ENCODE data around the gene RAB33B.
"Not testable (repeated sequence)": the region's sequence is repeated elsewhere in the genome, so short reads cannot be mapped to it uniquely, and the experiment has no call there.

RAB33B gene

DNA sequence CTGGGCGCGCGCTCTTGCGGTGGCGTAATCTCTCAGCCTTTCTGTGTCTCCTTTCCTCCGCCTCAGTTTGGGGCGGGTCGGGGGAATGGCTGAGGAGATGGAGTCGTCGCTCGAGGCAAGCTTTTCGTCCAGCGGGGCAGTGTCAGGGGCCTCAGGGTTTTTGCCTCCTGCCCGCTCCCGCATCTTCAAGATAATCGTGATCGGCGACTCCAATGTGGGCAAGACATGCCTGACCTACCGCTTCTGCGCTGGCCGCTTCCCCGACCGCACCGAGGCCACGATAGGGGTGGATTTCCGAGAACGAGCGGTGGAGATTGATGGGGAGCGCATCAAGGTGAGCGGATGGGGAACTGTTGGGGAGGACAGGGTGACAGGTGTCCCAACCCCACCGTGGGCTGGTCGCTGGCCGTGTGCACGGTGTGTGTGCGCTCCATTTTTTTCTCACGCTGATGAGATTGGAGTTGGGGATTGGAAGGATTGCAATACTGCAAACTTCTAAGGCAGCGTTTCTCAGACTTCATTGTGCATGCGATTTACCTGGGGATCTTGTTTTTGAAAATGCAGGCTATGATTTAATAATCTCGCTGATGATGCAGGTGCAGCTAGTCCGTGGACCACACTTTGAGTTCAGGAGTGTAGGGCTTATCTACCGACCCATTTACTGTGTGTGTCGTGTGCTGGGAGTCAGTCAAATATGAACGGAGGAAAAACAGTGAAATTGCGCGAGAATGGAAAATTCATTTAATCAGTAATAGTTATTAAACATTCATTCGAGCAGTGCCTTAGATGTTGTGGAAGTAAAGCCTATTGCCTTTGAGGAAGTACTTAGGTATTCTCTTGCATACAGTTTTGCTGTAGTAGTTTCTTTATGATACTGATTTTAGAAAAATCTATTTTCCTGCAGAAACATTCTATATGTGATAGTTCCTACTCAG lies at the start of gene RAB33B:
TSS of gene RAB33B (plus strand) at position 11 of the 935 bp plus-strand sequence. CDS start at position 86, 75 bp downstream.
- DNase-seq (ENCODE audit: low read depth) = no peak

GRCh38 chr4:139410312-139410711 lies 43.6 kb upstream of the RAB33B start:
- DNase-seq (ENCODE audit: low read depth) = no peak

DNA sequence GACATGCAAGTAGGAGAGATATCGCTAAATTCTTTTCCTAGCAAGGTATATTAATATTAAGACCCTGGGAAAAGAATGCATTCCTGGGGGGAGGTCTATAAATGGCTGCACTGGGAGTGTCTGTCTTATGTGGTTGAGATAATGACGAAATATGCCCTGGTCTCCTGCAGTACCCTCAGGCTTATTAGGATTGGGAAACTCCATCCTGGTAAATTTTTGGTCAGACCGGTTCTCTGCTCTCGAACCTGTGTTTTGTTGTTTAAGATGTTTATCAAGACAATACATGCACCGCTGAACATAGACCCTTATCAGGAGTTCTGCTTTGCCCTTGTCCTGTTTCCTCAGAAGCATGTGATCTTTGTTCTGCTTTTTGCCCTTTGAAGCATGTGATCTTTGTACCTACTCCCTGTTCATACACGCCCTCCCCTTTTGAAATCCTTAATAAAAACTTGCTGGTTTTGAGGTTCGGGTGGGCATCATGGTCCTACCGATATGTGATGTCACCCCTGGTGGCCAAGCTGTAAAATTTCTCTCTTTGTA lies 39.2 kb upstream of the RAB33B start:
- not testable (repeated sequence) for DNase-seq (ENCODE audit: low read depth)

GRCh38 chr4:139416073-139416673 lies 37.7 kb upstream of the RAB33B start:
- DNase-seq (ENCODE audit: low read depth) = no peak

GRCh38 chr4:139419388-139419914 lies 34.5 kb upstream of the RAB33B start:
- DNase-seq (ENCODE audit: low read depth) = no peak

DNA sequence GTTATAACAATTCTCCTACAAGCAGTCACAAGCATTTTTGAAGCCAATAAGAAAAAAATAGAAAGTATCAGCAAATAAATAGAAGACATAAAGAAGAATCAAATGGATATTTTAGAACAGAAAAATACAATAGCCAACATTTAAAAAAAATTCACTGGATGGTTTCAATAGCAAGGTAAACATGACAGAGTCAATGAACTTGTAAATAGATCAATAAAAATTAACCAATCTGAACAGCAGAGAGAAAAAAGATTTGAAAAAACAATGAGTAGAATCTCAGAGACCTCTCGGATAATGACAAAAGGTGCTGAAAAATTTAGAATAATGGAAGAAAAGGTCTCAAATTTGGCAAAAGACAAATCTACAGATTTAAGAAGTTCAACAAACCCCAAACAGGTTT lies 33.3 kb upstream of the RAB33B start:
- no peak for DNase-seq (ENCODE audit: low read depth)

DNA sequence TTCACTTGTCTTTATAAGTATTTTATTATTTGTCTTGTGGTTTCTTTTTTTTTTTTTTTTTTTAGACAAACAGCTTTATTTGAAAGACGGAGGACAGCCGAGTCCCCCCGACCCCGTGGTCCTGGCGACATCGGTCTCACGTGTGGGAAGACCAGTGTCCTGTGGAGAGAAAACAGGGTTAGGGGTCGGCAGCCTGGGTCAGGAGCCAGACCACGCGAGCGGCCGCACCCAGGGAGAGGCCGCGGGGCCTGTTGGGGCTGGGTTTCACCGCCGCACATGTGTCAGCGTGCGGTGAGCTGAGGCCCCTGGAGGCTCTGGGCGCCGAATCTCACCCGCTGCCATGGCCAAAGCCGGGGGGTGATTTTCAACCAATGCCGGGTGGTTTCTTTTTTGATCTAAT lies 17.8 kb upstream of the RAB33B start:
- no peak for DNase-seq (ENCODE audit: low read depth)

DNA sequence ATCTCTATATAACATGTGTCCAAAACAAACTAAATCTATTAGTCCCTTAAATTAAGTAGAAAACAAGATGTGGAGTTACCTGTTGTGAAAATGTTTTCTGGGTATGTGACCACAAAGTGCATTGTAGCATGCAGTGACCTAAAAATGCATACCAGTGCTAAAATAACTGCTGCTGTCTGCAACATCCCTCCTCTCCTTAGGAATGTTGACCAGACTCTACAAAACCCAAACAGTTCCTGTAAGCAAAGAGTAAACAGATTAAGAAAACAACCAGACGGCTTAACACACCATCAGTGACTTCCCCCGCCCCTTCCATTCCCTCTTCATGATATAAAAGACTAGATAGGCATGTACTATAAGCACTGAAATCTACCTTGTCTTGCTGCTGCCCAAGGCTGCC lies 15.8 kb upstream of the RAB33B start:
- no peak for DNase-seq (ENCODE audit: low read depth)

- no peak for DNase-seq (ENCODE audit: low read depth)
Observed at GRCh38 chr4:139441029-139441428, 12.9 kb upstream of the RAB33B start.

GRCh38 chr4:139443661-139444060 lies 10.3 kb upstream of the RAB33B start:
- no peak for DNase-seq (ENCODE audit: low read depth)

GRCh38 chr4:139444881-139445280 lies 9.0 kb upstream of the RAB33B start:
- not testable (repeated sequence) for DNase-seq (ENCODE audit: low read depth)

GRCh38 chr4:139447078-139447477 lies 6.8 kb upstream of the RAB33B start:
- not testable (repeated sequence) for DNase-seq (ENCODE audit: low read depth)

DNA sequence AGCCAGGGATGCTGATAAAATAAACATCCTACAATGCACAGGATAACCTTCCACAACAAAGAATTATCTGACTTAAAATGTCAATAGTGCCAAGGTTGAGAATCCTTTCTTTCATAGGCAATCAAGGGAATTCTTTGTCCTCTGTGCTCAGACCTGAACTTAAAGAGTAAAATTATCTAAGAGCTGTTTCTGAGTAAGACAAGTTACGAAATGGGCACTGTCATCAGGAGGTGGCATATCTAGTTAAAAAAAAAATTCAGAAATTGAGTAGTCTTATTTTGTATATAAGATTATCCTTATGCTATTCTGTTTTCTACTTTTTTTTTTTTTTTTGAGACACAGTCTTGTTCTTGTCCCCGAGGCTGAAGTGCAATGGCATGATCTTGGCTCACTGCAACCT lies 3.3 kb upstream of the RAB33B start:
- no peak for DNase-seq (ENCODE audit: low read depth)

DNA sequence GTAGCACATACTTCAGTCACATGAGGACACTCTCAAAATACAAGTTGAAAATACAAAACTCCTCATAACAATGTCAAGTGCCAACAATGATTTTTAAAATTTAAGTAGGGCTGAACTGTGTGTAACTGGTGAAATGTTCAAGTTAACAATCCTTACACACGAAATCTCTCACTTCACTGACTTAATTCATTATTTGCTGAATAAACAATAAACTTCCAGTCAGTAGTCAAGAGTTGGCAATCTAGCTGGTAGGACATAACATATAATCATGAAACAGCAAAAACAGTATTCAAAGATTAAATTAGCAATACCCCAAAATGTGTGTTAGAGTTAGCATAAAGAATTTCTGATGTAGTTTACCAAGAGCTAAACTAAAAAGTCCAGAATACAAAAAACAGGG lies 1.9 kb upstream of the RAB33B start:
- DNase-seq (ENCODE audit: low read depth) = no peak

DNA sequence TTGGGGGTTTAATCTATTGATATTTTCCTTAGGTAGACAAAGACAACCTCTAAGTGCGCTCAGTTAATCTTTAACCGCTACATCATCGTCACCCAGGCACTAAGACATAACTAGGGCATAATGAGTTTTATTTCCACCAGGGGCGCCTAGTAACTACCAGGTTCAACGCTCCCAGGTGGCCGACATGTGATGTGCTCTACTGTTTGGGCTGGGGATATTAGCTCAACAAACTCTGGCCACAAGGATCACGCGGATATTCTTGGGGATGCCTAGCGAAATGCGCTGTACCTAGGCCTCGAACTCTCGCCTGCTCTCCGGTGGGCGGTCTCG lies 915 bp upstream of the RAB33B start:
- peak; percentile 61 for DNase-seq (ENCODE audit: low read depth)

- DNase-seq (ENCODE audit: low read depth) = peak; percentile 96
Observed at GRCh38 chr4:139453371-139454110, 380 bp upstream of the RAB33B start.

DNA sequence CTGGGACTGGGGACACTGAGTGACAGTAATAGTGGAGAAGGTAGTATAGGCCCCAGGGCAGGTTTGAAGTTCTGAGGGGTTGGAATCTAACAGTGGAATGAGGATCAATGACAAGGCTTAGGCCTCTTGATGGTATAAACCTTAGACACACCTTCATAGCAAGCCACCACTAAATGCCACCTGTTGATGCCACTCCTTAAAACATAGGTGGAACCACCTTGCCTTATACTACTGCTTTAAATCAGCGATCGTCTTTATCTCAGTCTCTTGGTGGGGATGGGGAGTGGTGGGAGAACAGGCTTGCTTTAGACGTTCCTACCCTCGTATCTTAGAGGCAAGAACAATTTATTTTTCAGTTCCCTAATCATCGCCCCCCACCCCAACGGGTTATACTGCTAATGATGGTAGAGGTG lies 1.2 kb downstream of the RAB33B start:
- no peak for DNase-seq (ENCODE audit: low read depth)

- DNase-seq (ENCODE audit: low read depth) = no peak
Observed at GRCh38 chr4:139457318-139457717, 3.4 kb downstream of the RAB33B start.

DNA sequence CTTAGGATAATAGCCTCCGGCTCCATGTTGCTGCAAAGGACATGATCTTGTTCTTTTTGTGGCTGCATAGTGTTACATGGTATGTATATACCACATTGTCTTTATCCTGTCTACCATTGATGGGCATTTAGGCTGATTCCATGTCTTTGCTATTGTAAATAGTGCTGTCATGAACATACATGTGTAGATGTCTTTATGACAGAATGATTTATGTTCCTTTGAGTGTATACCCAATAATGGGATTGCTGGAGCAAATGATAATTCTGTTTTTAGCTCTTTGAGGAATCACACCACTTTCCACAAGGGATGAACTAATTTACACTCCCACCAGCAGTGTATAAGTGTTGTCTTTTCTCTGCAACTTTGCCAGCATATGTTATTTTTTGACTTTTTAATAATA lies 4.6 kb downstream of the RAB33B start:
- DNase-seq (ENCODE audit: low read depth) = no peak

DNA sequence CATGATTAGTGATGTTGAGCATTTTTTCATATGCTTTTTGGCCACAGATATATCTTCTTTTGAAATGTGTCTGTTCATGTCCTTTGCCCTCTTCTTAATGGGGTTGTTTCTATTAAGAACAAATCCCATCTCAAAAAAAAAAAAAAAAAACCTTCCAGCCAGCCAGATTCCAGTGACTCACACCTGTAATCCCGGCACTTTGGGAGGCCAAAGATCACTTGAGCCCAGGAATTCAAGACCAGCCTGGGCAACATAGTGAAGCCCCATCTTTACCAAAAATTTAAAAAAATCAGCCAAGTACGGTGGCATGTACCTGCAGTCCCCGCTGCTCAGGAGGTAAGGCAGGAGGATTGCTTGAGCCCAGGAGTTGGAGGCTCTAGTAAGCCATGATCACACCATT lies 5.1 kb downstream of the RAB33B start:
- DNase-seq (ENCODE audit: low read depth) = no peak

GRCh38 chr4:139460565-139460964 lies 6.6 kb downstream of the RAB33B start:
- no peak for DNase-seq (ENCODE audit: low read depth)

DNA sequence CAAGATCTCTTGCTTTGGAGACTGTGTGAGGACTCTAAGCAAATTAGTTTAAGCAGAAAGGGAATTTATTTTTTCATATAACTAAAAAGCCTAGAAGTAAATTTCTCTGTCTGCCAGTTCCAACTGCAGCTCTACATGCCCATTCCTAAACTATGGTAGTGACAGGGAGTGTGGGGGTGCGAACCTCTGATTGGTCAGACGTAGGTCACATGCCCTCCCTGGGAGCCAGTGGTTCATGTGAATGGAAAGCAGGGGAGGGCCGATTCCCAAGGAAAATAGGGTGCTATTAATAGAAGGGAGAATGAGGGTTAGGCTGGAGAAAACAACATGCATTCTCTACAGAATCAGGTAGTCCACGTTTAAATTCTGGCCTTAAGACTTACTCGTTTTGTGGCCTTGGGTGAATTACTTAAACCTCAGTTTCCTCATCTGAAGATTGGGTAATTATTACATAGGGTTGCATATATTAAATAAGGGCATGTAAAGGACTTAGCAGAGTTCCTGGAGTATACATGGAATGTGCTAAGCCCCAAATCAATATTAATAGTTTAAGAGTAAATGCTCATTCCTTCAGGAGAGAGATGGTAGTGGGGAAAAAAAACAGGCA lies 7.2 kb downstream of the RAB33B start:
- DNase-seq (ENCODE audit: low read depth) = no peak

All from T-helper 22 cell (primary cell).